K562 (cell line): ENCODE results near the gene CACNA1I. TPM values are rescaled to one million over a fixed set of nuclear protein-coding genes. Genes with fewer than 3 reads are reported as not detected.

ENCODE experiments used
- ATAC-seq: fragments of 200-7000 bp; cut with Tn5 transposase; 3 replicates; pipeline ENCODE4 v1.9.1; 2020; ENCODE audit warnings: moderate library complexity
- BruUV-seq: library from RNA; stranded (reverse); fragments of 400-500 nt; replicated peaks from 2 replicates; lab custom pipeline; 2021; lab: Mats Ljungman, UMichigan
- CTCF ChIA-PET: fragments of 300-600 bp; formaldehyde crosslinking; extraction: SDS; loops from one replicate; lab custom pipeline; 2021; ENCODE audit warnings: low intra/inter-chr PET ratio; lab: Yijun Ruan, JAX
- POLR2A ChIA-PET: fragments of 300-600, 350-650 bp; sonication (Branson Sonifier 250); formaldehyde crosslinking; extraction: SDS; loops from one replicate; lab custom pipeline; 2021; ENCODE audit warnings: antibody characterized with exemption, inconsistent platforms; lab: Yijun Ruan, JAX
- DNase-seq, 4 experiments: peaks; one replicate each; pipeline versions ENCODE4 v3.0.0 to v3.0.0-alpha.2; 2011 to 2018; ENCODE audit warnings: low spot score in 3 of 4, mixed read lengths in 3 of 4; ENCODE audit errors: extremely low read depth in 1 of 4
- FAIRE-seq: peaks from 2 replicates; lab custom pipeline; 2011; peaks lifted over from hg19 to GRCh38; lab: Jason Lieb, UNC
- H2AFZ ChIP-seq: 2 replicates; pipeline ENCODE4 v1.6.0; 2011; ENCODE audit warnings: low read depth, low read length, control low read depth, inconsistent platforms
- H3K27ac ChIP-seq: fragments of 200-600 bp; 3 replicates; pipeline ENCODE4 v1.8.0; 2011; ENCODE audit warnings: low read depth, mild to moderate bottlenecking, control low read depth, inconsistent platforms, low read length, moderate library complexity, mixed read lengths; ENCODE audit errors: extremely low read depth
- H3K27me3 ChIP-seq, 2 experiments: fragments of 300-600 bp in 1 of 2; 2 replicates in 1 of 2; 3 replicates in 1 of 2; pipeline versions ENCODE4 v1.6.0 to v1.8.0; 2011; ENCODE audit warnings: inconsistent platforms in 2 of 2, low read length in 2 of 2, mild to moderate bottlenecking in 1 of 2, mixed read lengths in 1 of 2, moderate library complexity in 1 of 2; ENCODE audit not compliant: control insufficient read depth in 2 of 2, insufficient read depth in 2 of 2
- H3K36me3 ChIP-seq: fragments of 300-600 bp; 3 replicates; pipeline ENCODE4 v1.8.0; 2011; ENCODE audit warnings: mild to moderate bottlenecking, low read length, inconsistent platforms; ENCODE audit not compliant: control insufficient read depth, insufficient read depth
- H3K4me1 ChIP-seq, 2 experiments: fragments of 200-600 bp in 1 of 2; replicated peaks in 1 of 2; 2 replicates in 1 of 2; 3 replicates in 1 of 2; pipeline versions ENCODE4 v1.5.1 to v1.8.0; 2011; ENCODE audit warnings: inconsistent platforms in 2 of 2, low read length in 2 of 2, mild to moderate bottlenecking in 1 of 2, mixed read lengths in 1 of 2, moderate library complexity in 1 of 2; ENCODE audit not compliant: control insufficient read depth in 2 of 2, insufficient read depth in 2 of 2
- H3K4me2 ChIP-seq: 2 replicates; pipeline ENCODE4 v1.6.1; 2011; ENCODE audit warnings: low read length, control low read depth, inconsistent platforms, mixed read lengths; ENCODE audit not compliant: insufficient read depth
- H3K4me3 ChIP-seq: fragments of 200-600 bp; sonication (generic), shearing (Covaris generic); 2 replicates; pipeline ENCODE4 v1.5.1; 2016; ENCODE audit warnings: control low read depth, inconsistent platforms
- H3K79me2 ChIP-seq: fragments of 200-600 bp; 3 replicates; pipeline ENCODE4 v1.8.0; 2011; ENCODE audit warnings: low read length, inconsistent platforms; ENCODE audit not compliant: control insufficient read depth, insufficient read depth
- H3K9ac ChIP-seq, 2 experiments: 2 replicates each; pipeline versions ENCODE4 v1.6.0 to v1.6.1; 2011; ENCODE audit warnings: low read depth in 2 of 2, low read length in 2 of 2, control low read depth in 1 of 2, inconsistent platforms in 1 of 2, mild to moderate bottlenecking in 1 of 2, mixed read lengths in 1 of 2; ENCODE audit not compliant: insufficient read depth in 1 of 2
- H3K9me1 ChIP-seq: one replicate; pipeline ENCODE4 v1.6.0; 2011; ENCODE audit warnings: inconsistent platforms, mild to moderate bottlenecking, low read length, moderate library complexity; ENCODE audit not compliant: control insufficient read depth, insufficient read depth
- H3K9me3 ChIP-seq: replicated peaks from 2 replicates; pipeline ENCODE4 v1.5.1; 2011; ENCODE audit warnings: low read depth, low read length, inconsistent platforms; ENCODE audit not compliant: control insufficient read depth, insufficient read depth
- H4K20me1 ChIP-seq: replicated peaks from 2 replicates; pipeline ENCODE4 v1.6.1; 2011; ENCODE audit warnings: low read length, inconsistent platforms, mixed read lengths; ENCODE audit not compliant: control insufficient read depth, insufficient read depth
- ATF6 ChIP-seq: sonication (generic); formaldehyde crosslinking; IDR thresholded peaks from 2 replicates; pipeline ENCODE4 v1.4.0; 2020; ENCODE audit warnings: mild to moderate bottlenecking, missing genetic modification reagents
- BCLAF1 ChIP-seq, 2 experiments: fragments of 450-650 bp in 1 of 2; IDR thresholded peaks; 2 replicates each; pipeline ENCODE4 v1.6.1; 2011 to 2017; ENCODE audit warnings: low read depth in 2 of 2, antibody characterized with exemption in 1 of 2, borderline replicate concordance in 1 of 2, low read length in 1 of 2, mild to moderate bottlenecking in 1 of 2, mixed read lengths in 1 of 2; ENCODE audit not compliant: control insufficient read depth in 1 of 2
- CHCHD3 ChIP-seq: fragments of 250-450 bp; sonication (Bioruptor Pico); IDR thresholded peaks from 2 replicates; pipeline ENCODE4 v2.1.2; 2022; ENCODE audit warnings: mild to moderate bottlenecking
- EP300 ChIP-seq: IDR thresholded peaks from 2 replicates; pipeline ENCODE4 v1.6.1; 2012; ENCODE audit warnings: low read length, improper control_type of control experiment
- HEY1 ChIP-seq: fragments of 250-450 bp; sonication (Bioruptor Pico); IDR thresholded peaks from 2 replicates; pipeline ENCODE4 v1.5.0; 2020; ENCODE audit warnings: mild to moderate bottlenecking, moderate library complexity, borderline replicate concordance
- HNRNPLL ChIP-seq: fragments of 200-400 bp; formaldehyde crosslinking; IDR thresholded peaks from 2 replicates; pipeline ENCODE4 v1.6.1; 2017; ENCODE audit warnings: low read length, low read depth, mild to moderate bottlenecking; ENCODE audit not compliant: poor library complexity, severe bottlenecking
- JUND ChIP-seq, 2 experiments: IDR thresholded peaks; 2 replicates in 1 of 2; 3 replicates in 1 of 2; pipeline ENCODE4 v1.6.1; 2011; ENCODE audit warnings: borderline replicate concordance in 2 of 2, low read depth in 2 of 2, low read length in 2 of 2, improper control_type of control experiment in 1 of 2, missing biosample characterization in 1 of 2, missing genetic modification characterization in 1 of 2, missing genetic modification reagents in 1 of 2
- MAFK ChIP-seq: IDR thresholded peaks from 2 replicates; pipeline ENCODE4 v1.6.1; 2011; ENCODE audit warnings: low read length, improper control_type of control experiment
- PHB2 ChIP-seq: fragments of 450-650 bp; IDR thresholded peaks from 2 replicates; pipeline ENCODE4 v1.6.1; 2017; ENCODE audit warnings: low read depth
- SMARCA4 ChIP-seq: fragments of 450-650 bp; IDR thresholded peaks from 2 replicates; pipeline ENCODE4 v1.6.1; 2016
- TCF3 ChIP-seq: sonication (generic); formaldehyde crosslinking; IDR thresholded peaks from 2 replicates; pipeline ENCODE4 v1.4.0; 2020; ENCODE audit warnings: mild to moderate bottlenecking, missing genetic modification reagents
- TCFL5 ChIP-seq: fragments of 250-450 bp; sonication (Bioruptor Pico); conservative IDR thresholded peaks from 2 replicates; pipeline ENCODE4 v1.6.1; 2021; ENCODE audit warnings: mild to moderate bottlenecking, moderate library complexity, matching md5 sums
- VEZF1 ChIP-seq: fragments of 200-800 bp; sonication (Bioruptor generic); IDR thresholded peaks from 2 replicates; pipeline ENCODE4 v1.6.1; 2017; ENCODE audit warnings: missing genetic modification characterization, missing compliant biosample characterization
- ZNF197 ChIP-seq: fragments of 200-800 bp; sonication (Bioruptor generic); IDR thresholded peaks from 2 replicates; pipeline ENCODE4 v1.6.1; 2016; ENCODE audit warnings: low read depth, missing genetic modification characterization, missing compliant biosample characterization
- ZNF316 ChIP-seq: fragments of 450-650 bp; IDR thresholded peaks from 2 replicates; pipeline ENCODE4 v1.6.1; 2016
- WGBS: fragments of 100-300 bp; shearing (Covaris generic); methylation state at CpG from one replicate; pipeline ENCODE4 v1.1.6; 2016; ENCODE audit warnings: low coverage, mixed read lengths; ENCODE audit not compliant: insufficient coverage; ENCODE audit errors: missing lambda C conversion rate; 5-methylcytosine and 5-hydroxymethylcytosine counted together
- in situ Hi-C: fragments of 300-500 bp; cut with MboI; formaldehyde crosslinking; loops from 4 replicates; pipeline ENCODE4 v1.15.0; 2018; ENCODE audit warnings: inconsistent platforms, mixed read lengths
- intact Hi-C: fragments of 100-400 bp; cut with micrococcal nuclease; formaldehyde crosslinking; loops from 2 replicates; pipeline ENCODE4 v1.14.2; 2022
- polyA plus RNA-seq, 8 experiments: library from polyadenylated mRNA; depleted of rRNA in 4 of 8; stranded (reverse) in 5 of 8; unstranded in 3 of 8; fragments of >200 nt; fragmentation: Nextera tagmentation in 2 of 8; fragmentation: Illumina TruSeq in 1 of 8; extraction: Ambion mirVana in 2 of 8; extraction: Trizol in 1 of 8; gene quantifications; 2 replicates each; pipeline versions ENCODE4 v1.2.1 to v1.2.3, GENCODE V29; 2011 to 2014; ENCODE audit warnings: inconsistent platforms in 1 of 8, missing spikeins in 1 of 8
- total RNA-seq, 7 experiments: library from RNA; depleted of rRNA in 6 of 7; stranded (reverse); fragments of >200 nt in 6 of 7; fragmentation: Illumina TruSeq in 2 of 7; extraction: Trizol in 2 of 7; gene quantifications; 2 replicates each; pipeline versions ENCODE4 v1.2.1 to v1.2.3, GENCODE V29; 2011 to 2021; ENCODE audit warnings: low replicate concordance in 1 of 7

Gene CACNA1I
- total and polyA plus RNA-seq, 9 of the 15 experiments (the other 6 are each of a cell fraction or from before 2014, with no cell fraction given), result 0.01 to 0.79 (median 0.32) TPM; not detected in 1

- ATAC-seq (no peak), DNase-seq (no peak), FAIRE-seq (no peak)
- in situ Hi-C loops (no loop called here), intact Hi-C loops (loop anchor here (10.0 kb wide), 1 partner anchor 798 kb away; the partner anchor contains the start of gene ADSL)
- ChIA-PET CTCF (no interaction called here), POLR2A (no interaction called here)
- Histone ChIP-seq H3K27me3 (peaks cover 2 to 32% of the 10 kb centered on the region in 2 experiments; a peak in 3 of 5 replicates), H3K27ac (no peak overlapping the region), H3K79me2 (no peaks in the 10 kb centered on the region), H3K4me2 (no peak overlapping the region), H3K9me3 (no peaks in the 10 kb centered on the region), H3K4me3 (no peak overlapping the region), H4K20me1 (no peaks in the 10 kb centered on the region), H3K36me3 (no peaks in the 10 kb centered on the region), H2AFZ (no peak overlapping the region), H3K4me1 (peaks cover 0 to 6% of the 10 kb centered on the region in 2 experiments; a peak in 1 of 5 replicates), H3K9me1 (no peaks in the 10 kb centered on the region), H3K9ac (no peak overlapping the region)
- no TSS peak for BruUV-seq
- 7% methylated on average over 3 of the region's 5 CpGs for WGBS
- TF ChIP-seq SMARCA4, result no peak
- peak; percentile 44; the same call in 1 of the 2 replicates for TF ChIP-seq VEZF1
- no peak for TF ChIP-seq ATF6
- TF ChIP-seq ZNF316, result no peak
- no peak for TF ChIP-seq TCF3
- no peak for TF ChIP-seq TCFL5 (CRISPR knock-in tag)
- no peak for TF ChIP-seq HEY1 (CRISPR knock-in tag)
- no peak for TF ChIP-seq MAFK
- TF ChIP-seq ZNF197, result no peak
- TF ChIP-seq JUND (IDR thresholded peaks at IDR 0.05; ENCODE audit: borderline replicate concordance, low read depth, low read length), result peak; percentile 77
- TF ChIP-seq JUND (tag; IDR thresholded peaks at IDR 0.05; ENCODE audit: borderline replicate concordance, low read depth, low read length), result peak; percentile 63; the same call in 1 of the 3 replicates
- TF ChIP-seq BCLAF1 (IDR thresholded peaks at IDR 0.05; ENCODE audit: borderline replicate concordance in 1 of 2, control insufficient read depth in 1 of 2, low read depth in 2 of 2, low read length in 1 of 2), result no peak
- no peak for TF ChIP-seq EP300
- no peak for TF ChIP-seq CHCHD3
- TF ChIP-seq HNRNPLL, result no peak
- no peak for TF ChIP-seq PHB2
These were observed 23.5 kb upstream of the CACNA1I start for GRCh38 chr22:39546889-39547586.
